ENCODE data around the gene PTTG1. TPM values are rescaled to one million over a fixed set of nuclear protein-coding genes. Genes with fewer than 3 reads are reported as not detected.

The PTTG1 gene
- total RNA-seq, 1 experiment from 2014 or later: 183 TPM

- no peaks in the 10 kb centered on the region for H4K20me1 ChIP-seq (ENCODE audit: insufficient read depth)
- POLR2A ChIA-PET: no interaction called here
- no peaks in the 10 kb centered on the region for H3K9me3 ChIP-seq (ENCODE audit: control insufficient read depth in 1 of 2, insufficient read depth in 1 of 2, low read depth in 1 of 2, low read length in 2 of 2)
- intact Hi-C loops (cut with micrococcal nuclease): no loop called here
- no peaks in the 10 kb centered on the region for H3K27me3 ChIP-seq (ENCODE audit: insufficient read depth, low read length)
- H3K36me3 ChIP-seq (ENCODE audit: control insufficient read depth in 1 of 2, insufficient read depth in 2 of 2, low read length in 2 of 2): no peaks in the 10 kb centered on the region
- H3K9ac ChIP-seq (ENCODE audit: low read length): no peak overlapping the region
- H3K4me3 ChIP-seq (replicated peaks in 1 of 2; ENCODE audit: low read depth in 1 of 2, low read length in 2 of 2): no peak overlapping the region
- TF ChIP-seq SP1 (IDR thresholded peaks at IDR 0.05; ENCODE audit: low read depth) (no peak), EZH2phosphoT487 (IDR thresholded peaks at IDR 0.05; ENCODE audit: borderline replicate concordance) (no peak), YY1 (IDR thresholded peaks at IDR 0.05; ENCODE audit: extremely low read depth, insufficient replicate concordance, low read depth, low read length) (no peak), CEBPB (IDR thresholded peaks at IDR 0.05; ENCODE audit: low read depth) (no peak), JUND (IDR thresholded peaks at IDR 0.05) (no peak), ZNF274 (IDR thresholded peaks at IDR 0.05; ENCODE audit: low read depth, low read length) (no peak), ZFX (IDR thresholded peaks at IDR 0.05) (no peak), ATF3 (IDR thresholded peaks at IDR 0.05) (no peak), POLR2AphosphoS5 (IDR thresholded peaks at IDR 0.05; ENCODE audit: low read depth, low read length) (no peak), EGR1 (IDR thresholded peaks at IDR 0.05; ENCODE audit: low read depth) (no peak), TCF7L2 (IDR thresholded peaks at IDR 0.05; ENCODE audit: borderline replicate concordance, extremely low read depth, insufficient read depth, insufficient read length) (no peak), EZH2 (IDR thresholded peaks at IDR 0.05) (no peak), POLR2A (IDR thresholded peaks at IDR 0.05; ENCODE audit: borderline replicate concordance, extremely low read depth, insufficient read depth, insufficient read length) (no peak), RAD21 (IDR thresholded peaks at IDR 0.05; ENCODE audit: low read depth) (no peak)
- TF ChIP-seq, protein P1, sequence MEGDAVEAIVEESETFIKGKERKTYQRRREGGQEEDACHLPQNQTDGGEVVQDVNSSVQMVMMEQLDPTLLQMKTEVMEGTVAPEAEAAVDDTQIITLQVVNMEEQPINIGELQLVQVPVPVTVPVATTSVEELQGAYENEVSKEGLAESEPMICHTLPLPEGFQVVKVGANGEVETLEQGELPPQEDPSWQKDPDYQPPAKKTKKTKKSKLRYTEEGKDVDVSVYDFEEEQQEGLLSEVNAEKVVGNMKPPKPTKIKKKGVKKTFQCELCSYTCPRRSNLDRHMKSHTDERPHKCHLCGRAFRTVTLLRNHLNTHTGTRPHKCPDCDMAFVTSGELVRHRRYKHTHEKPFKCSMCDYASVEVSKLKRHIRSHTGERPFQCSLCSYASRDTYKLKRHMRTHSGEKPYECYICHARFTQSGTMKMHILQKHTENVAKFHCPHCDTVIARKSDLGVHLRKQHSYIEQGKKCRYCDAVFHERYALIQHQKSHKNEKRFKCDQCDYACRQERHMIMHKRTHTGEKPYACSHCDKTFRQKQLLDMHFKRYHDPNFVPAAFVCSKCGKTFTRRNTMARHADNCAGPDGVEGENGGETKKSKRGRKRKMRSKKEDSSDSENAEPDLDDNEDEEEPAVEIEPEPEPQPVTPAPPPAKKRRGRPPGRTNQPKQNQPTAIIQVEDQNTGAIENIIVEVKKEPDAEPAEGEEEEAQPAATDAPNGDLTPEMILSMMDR (IDR thresholded peaks at IDR 0.05 in 2 of 3, conservative IDR thresholded peaks at IDR 0.05 in 1 of 3; ENCODE audit: borderline replicate concordance in 1 of 3, insufficient read depth in 1 of 3, low read depth in 2 of 3, low read length in 2 of 3): no peak
- TF ChIP-seq, protein P2, sequence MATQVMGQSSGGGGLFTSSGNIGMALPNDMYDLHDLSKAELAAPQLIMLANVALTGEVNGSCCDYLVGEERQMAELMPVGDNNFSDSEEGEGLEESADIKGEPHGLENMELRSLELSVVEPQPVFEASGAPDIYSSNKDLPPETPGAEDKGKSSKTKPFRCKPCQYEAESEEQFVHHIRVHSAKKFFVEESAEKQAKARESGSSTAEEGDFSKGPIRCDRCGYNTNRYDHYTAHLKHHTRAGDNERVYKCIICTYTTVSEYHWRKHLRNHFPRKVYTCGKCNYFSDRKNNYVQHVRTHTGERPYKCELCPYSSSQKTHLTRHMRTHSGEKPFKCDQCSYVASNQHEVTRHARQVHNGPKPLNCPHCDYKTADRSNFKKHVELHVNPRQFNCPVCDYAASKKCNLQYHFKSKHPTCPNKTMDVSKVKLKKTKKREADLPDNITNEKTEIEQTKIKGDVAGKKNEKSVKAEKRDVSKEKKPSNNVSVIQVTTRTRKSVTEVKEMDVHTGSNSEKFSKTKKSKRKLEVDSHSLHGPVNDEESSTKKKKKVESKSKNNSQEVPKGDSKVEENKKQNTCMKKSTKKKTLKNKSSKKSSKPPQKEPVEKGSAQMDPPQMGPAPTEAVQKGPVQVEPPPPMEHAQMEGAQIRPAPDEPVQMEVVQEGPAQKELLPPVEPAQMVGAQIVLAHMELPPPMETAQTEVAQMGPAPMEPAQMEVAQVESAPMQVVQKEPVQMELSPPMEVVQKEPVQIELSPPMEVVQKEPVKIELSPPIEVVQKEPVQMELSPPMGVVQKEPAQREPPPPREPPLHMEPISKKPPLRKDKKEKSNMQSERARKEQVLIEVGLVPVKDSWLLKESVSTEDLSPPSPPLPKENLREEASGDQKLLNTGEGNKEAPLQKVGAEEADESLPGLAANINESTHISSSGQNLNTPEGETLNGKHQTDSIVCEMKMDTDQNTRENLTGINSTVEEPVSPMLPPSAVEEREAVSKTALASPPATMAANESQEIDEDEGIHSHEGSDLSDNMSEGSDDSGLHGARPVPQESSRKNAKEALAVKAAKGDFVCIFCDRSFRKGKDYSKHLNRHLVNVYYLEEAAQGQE (IDR thresholded peaks at IDR 0.05; ENCODE audit: low read depth): no peak
- H3K79me2 ChIP-seq (ENCODE audit: insufficient read depth, low read length): peaks cover 19% of the 10 kb centered on the region
- BruUV-seq (replicated peaks): no TSS peak
- ATAC-seq (no peak), DNase-seq (ENCODE audit: low read depth, low spot score) (no peak)
- CTCF ChIA-PET: interaction anchor here (1.0 kb wide), 1 partner anchor 373 kb away, joined by 3 read pairs; no protein-coding TSS in a partner anchor
- H3K4me2 ChIP-seq (ENCODE audit: low read length): no peak overlapping the region
- no peak overlapping the region for H2AFZ ChIP-seq (ENCODE audit: low read depth, low read length, poor library complexity, severe bottlenecking)
- H3K9me2 ChIP-seq (ENCODE audit: insufficient read depth): no peaks in the 10 kb centered on the region
- no peak overlapping the region for H3K27ac ChIP-seq (ENCODE audit: low read depth, low read length)
- H3K4me1 ChIP-seq (ENCODE audit: control insufficient read depth in 1 of 2, insufficient read depth in 2 of 2, low read length in 2 of 2): peaks cover 0 to 9% of the 10 kb centered on the region in 2 experiments; a peak in 2 of 4 replicates
- RAD21 ChIA-PET (ENCODE audit: low non-redundant PET in 1 of 2, low total read pairs in 2 of 2, uncharacterized antibody in 2 of 2, unreplicated experiment in 2 of 2): no interaction called here
Observed at GRCh38 chr5:160395111-160395510, 26.5 kb upstream of the PTTG1 start.
